HS-27A (cell line): ENCODE results near the gene DPYSL3.

ENCODE experiments used
- DNase-seq: peaks from one replicate; pipeline ENCODE4 v3.0.0-alpha.2; 2012; ENCODE audit warnings: low read depth, missing footprints

Gene DPYSL3

DNA sequence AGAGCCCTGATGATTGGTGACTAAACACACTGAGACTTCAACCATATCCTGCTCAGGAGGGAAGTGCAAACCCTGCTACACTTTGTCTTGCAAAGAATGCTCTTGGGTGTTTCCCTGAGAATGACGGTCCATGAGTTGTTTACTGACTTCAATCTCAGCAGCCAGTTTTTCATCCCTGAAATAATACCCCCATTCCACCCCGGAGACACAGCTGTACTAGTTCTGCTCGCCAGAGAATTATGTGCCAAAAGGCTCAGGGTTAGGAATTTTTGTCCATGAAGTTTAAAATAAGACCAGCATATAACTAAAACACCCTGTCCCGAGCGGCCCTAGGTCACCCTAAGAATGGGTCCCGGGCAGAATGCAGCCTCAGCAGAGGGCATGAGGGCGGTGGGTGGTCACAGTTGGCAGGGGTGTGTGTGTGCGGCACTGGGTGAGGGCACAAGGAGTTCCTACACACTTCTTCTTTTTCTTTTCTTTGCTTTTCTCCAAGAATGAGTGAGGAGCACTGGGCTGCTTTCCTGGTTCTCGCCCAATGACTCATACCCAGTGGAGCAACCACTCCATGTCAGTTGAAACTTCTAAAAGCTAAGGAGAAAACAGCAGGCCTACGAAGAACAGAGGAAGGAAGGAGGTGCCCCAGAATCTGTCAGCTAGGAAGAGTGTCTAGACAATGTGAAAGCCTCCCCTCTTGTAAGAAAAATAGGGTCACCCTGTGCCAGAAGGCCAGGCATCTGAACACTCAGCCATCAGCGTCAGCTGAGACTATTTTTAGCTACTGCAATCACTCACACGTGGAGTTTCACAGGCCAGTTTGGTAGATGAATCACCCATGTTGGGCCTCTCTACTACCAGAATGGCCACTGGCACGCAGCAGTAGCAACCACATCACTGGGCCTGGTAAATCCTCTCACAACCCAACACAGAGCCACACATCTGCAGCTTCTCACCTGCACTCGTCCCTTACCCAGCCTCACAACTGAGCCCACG lies 105.9 kb downstream of the DPYSL3 start:
- DNase-seq, result peak; percentile 66

- no peak for DNase-seq
These were observed 109.0 kb downstream of the DPYSL3 start for GRCh38 chr5:147400881-147401280.

- DNase-seq, result no peak
These were observed 109.6 kb downstream of the DPYSL3 start for GRCh38 chr5:147400126-147400809.

DNA sequence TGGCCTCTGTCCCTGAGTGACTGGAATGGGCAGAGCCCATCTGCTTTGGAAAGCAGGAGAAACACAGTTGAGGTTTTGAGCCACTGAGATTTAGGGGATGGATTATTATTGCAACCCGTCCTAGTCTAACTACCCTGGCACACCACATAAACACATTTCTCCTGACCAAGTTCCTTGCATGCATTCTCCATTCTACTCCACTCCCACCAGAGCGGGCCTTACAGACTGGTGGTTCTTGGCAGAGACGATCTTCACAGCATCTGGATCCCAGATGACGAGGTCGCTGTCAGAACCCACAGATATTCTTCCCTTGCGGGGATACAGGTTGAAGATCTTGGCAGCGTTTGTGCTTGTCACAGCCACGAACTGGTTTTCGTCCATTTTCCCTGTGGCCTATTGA lies 111.0 kb downstream of the DPYSL3 start:
- DNase-seq, result no peak

DNA sequence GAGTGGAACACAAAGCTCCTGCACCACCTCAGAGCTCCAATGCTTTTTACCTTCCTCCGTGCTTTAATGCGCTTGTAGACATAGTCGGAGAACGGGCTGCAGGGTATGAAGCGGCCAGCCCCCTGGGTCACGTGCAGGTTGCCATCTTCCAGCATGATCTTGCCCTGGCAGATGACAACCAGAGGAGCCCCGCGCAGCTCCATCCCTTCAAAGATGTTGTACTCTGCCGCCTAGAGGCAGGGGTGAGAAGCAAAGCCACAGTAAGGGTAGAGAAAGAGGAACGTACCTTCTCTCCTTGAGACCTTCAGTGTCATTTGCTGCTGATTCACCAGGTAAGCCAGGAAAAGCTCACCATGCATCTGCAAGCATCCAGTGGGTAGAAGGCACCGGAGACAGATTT lies 112.3 kb downstream of the DPYSL3 start:
- no peak for DNase-seq

GRCh38 chr5:147396070-147396823 lies 113.6 kb downstream of the DPYSL3 start:
- no peak for DNase-seq

- no peak for DNase-seq
These were observed 115.8 kb downstream of the DPYSL3 start for GRCh38 chr5:147393874-147394672.

- peak; percentile 9 for DNase-seq
These were observed 118.1 kb downstream of the DPYSL3 start for GRCh38 chr5:147391781-147392180.

DNA sequence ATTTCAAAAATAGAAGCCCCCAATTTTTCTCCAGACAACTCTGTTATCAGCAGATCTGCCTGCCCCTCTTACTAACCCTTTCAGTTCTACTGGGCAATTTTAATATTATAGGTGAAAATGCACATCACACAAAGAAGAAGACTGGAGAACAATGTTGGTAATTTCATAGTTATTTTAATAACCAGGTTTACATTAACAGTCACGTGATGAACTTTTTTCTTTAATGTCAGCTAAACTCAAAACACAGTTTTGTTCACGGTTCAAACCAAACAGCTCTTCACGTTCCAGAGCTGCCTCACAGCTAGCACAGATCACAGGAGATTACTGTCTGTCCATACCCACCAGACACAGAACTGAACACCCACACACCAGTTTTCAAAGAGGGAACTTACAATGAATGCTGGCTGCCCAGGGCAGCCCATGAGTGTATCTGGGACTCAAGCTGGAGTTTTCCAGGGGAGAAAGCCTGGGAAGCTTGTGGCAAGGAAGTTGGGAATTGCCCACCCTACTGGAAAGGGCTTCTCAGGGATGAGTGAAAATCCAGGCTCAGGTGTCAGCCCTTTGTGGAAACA lies 119.1 kb downstream of the DPYSL3 start:
- DNase-seq, result no peak

DNA sequence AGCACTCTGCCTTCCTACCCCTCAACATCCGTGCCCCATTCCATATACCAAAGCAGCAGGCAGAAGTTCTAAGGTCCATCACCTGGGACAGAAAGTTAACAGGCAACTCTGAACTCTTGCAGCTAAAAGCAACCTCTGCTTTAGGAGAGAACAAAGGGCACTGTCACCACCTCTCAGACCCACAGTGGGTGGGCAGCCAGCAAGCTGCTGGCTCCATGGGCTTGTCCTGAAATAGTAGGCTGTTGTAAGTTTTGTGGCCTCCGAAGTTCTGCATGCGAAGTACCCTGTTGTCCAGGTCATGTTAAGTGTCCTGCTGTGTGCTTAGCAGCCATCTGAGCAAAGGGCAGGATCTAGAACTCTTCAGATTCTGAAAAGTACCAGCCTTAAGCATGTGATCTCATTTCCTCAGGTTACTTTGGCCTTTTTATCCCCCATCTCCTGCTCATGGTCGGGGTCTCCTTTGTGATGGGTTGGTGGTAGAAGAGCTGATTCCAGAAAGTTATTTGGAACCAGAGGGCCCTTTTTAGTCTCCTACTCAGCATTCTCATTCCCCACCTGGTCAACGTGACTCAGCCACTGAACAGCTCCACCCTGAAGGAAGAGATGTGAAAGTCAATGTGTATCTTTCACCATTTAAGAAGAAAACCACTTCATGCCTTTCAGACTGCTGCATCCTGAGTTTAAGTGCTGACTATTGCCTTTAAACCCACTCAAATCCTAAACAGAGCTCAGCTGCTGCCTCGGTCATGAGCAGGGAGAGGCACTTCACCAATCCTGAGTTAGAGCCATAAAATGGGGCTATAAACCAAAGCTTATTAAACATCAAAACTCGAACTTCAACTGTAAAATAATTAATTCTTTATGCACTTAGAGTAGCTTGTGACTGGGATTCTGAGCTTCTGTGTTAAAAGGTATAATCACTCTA lies 121.4 kb downstream of the DPYSL3 start:
- DNase-seq, result no peak

- no peak for DNase-seq
These were observed 122.8 kb downstream of the DPYSL3 start for GRCh38 chr5:147387109-147387508.

DNA sequence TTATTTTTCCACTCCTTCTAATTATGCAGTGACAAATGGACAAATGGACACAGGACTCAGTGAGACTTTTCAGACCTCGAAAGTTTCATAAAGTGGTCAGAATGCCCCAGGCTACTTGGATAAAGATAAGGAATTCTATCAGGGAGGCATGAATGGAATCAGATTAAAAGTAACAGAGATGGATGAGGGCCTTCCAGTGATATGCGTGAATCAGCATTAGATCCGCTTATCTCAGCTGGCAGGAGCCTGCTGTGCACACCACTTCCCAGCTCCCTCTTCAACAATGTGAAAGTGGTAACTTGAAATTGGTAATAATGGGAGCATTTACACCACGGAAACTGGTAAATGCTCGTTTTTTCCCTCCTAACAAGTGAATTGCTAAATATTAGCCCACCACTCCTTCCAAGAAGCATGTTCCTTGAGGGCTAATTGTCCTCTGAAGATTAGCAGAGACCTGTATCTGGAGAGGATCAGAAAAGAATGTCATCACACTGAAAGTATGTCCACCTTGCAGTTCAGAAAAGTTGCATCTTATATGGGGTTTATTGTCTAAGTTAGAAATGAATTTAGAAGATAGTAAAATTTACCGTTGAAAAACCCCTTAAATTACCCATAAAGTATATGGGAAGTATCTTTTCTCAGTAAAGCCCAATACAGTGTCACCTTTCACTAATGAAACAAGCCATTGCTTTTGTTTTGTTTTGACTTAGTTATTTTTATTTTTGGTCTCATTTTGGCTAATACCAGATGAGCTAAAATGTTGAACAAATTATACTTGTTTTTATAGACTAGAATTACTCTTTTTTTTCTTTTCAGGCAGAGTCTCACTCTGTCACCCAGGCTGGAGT lies 125.3 kb downstream of the DPYSL3 start:
- no peak for DNase-seq

DNA sequence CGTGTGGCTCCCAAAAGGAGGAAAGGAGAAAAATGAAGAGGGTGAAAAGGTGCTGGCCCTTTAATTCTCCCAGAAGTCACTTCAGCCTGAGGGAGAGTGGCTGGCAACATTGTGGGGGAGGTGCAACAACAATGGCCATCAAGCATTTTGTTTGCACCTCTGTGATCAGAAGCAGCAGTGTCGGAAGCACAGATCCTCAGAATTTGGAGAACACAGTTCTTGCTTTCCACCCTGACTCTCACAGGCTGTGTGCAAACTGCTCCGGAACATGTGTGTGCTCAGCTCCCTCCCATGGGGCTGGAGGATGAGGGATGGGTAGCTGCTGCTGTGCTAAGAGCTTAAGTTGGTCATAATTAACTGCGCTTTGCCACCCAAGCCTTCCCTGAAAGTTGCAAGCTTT lies 127.1 kb downstream of the DPYSL3 start:
- DNase-seq, result no peak

GRCh38 chr5:147381555-147381954 lies 128.3 kb downstream of the DPYSL3 start:
- no peak for DNase-seq

DNA sequence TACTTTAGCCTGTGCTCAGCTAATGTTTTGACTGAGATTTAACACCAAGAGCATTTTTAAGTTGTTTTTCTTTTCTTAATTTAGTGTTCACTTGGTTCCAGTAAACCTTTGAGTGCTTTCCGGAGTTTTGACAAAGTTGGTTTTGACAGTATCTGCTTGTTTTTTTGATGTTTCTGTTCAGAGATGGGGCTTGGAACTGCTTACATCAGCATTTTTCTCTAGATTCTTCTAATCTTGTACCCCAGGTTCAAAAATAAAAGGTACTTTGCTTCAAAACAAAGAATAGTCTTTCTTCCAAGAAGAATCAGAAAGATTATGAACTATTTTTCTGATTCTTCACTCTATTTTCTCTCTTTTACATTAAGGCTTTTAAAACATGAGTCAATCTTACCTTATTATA lies 132.2 kb downstream of the DPYSL3 start:
- DNase-seq, result no peak

- no peak for DNase-seq
These were observed 134.7 kb downstream of the DPYSL3 start for GRCh38 chr5:147375151-147375550.

GRCh38 chr5:147373328-147373727 lies 136.5 kb downstream of the DPYSL3 start:
- DNase-seq, result no peak

DNA sequence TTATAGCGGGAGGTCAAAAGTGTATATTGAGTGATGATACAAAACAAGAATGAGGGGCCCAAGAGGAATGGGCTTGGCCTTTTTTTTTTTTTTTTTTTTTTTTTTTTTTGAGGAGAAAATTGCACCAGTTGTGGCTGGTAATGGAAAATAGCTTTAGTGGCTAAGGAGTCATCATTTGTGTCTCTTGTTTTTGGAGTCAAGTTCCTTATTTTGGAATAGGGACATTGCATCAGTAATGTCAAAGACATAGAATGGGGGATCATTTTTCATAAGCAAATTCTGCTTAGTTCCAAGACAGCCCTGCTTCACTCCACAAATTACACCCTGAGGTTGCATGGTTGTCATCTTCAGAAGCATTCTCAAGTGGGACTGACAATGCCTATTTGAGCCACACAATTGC lies 137.7 kb downstream of the DPYSL3 start:
- no peak for DNase-seq

- no peak for DNase-seq
These were observed 138.6 kb downstream of the DPYSL3 start for GRCh38 chr5:147371290-147371689.
